Upper lobe of left lung (tissue), 6 donors: ENCODE data around the gene STRIP1. TPM values are rescaled to one million over a fixed set of nuclear protein-coding genes. Genes with fewer than 3 reads are reported as not detected.

ENCODE experiments used
- ATAC-seq, 2 donors: fragments of 200-7000 bp; cut with Tn5 transposase; one replicate each; pipeline ENCODE4 v1.9.1; 2022; ENCODE audit warnings: mild to moderate bottlenecking in 2 of 2, moderate library complexity in 2 of 2; ENCODE audit not compliant: low FRiP score in 2 of 2
- DNase-seq, 2 donors: peaks; one replicate each; pipeline ENCODE4 v3.0.0-alpha.2; 2019 to 2020
- H3K27ac ChIP-seq, 4 donors: fragments of 200-600 bp; sonication (generic); one replicate each; pipeline ENCODE4 v1.5.1; 2016 to 2019
- H3K27me3 ChIP-seq, 4 donors: fragments of 200-600 bp; sonication (generic); one replicate each; pipeline ENCODE4 v1.5.1; 2017 to 2019
- H3K36me3 ChIP-seq, 4 donors: fragments of 200-600 bp; sonication (generic); one replicate each; pipeline ENCODE4 v1.5.1; 2016 to 2019
- H3K4me1 ChIP-seq, 4 donors: fragments of 200-600 bp; sonication (generic); one replicate each; pipeline ENCODE4 v1.5.1; 2018 to 2019
- H3K4me3 ChIP-seq, 4 donors: fragments of 200-600 bp; sonication (generic); one replicate each; pipeline ENCODE4 v1.5.1; 2017 to 2019; ENCODE audit warnings: mild to moderate bottlenecking in 2 of 4, moderate library complexity in 1 of 4
- H3K9me3 ChIP-seq, 4 donors: fragments of 200-600 bp; sonication (generic); one replicate each; pipeline ENCODE4 v1.5.1; 2018 to 2019
- EP300 ChIP-seq, 4 donors: sonication (generic); formaldehyde crosslinking; IDR thresholded peaks; one replicate each; pipeline ENCODE4 v1.5.1; 2017; ENCODE audit warnings: antibody characterized with exemption in 4 of 4, control low read depth in 2 of 4
- POLR2A ChIP-seq, 4 donors: fragments of 450-650 bp; IDR thresholded peaks; one replicate each; pipeline ENCODE4 v1.5.1; 2016 to 2017; ENCODE audit warnings: antibody characterized with exemption in 4 of 4, mild to moderate bottlenecking in 2 of 4
- POLR2AphosphoS5 ChIP-seq, 2 donors: sonication (generic); formaldehyde crosslinking; IDR thresholded peaks; one replicate each; pipeline ENCODE4 v1.5.1; 2017; ENCODE audit warnings: antibody characterized with exemption in 2 of 2
- WGBS, 2 donors: methylation state at CpG; one replicate each; pipeline ENCODE4 v1.1.5; 2017 to 2018; 5-methylcytosine and 5-hydroxymethylcytosine counted together
- total RNA-seq, 6 donors: library from RNA; depleted of rRNA in 4 of 6; stranded (reverse); fragments of >200 nt in 4 of 6; gene quantifications; one replicate each; pipeline versions ENCODE4 v1.1.0 to v1.2.1, GENCODE V29; 2016 to 2021
- TF ChIP-seq, protein P1 (sequence below), 6 experiments: fragments of 450-650 bp in 4 of 6; fragments of 200-600 bp in 2 of 6; sonication (generic) in 2 of 6; IDR thresholded peaks; one replicate each; pipeline ENCODE4 v1.5.1; 2016 to 2019; ENCODE audit warnings: antibody characterized with exemption in 6 of 6
- donor health status: DM: no; HTN: no; CAD: no; lungs with moderate emphysema.
- donor health status: DM: no; HTN: yes; CAD: no; lungs with severe emphysema.

Gene STRIP1
- total RNA-seq, 6 donors from 2014 or later = 29.2 to 62.9 (median 34.3) TPM

DNA sequence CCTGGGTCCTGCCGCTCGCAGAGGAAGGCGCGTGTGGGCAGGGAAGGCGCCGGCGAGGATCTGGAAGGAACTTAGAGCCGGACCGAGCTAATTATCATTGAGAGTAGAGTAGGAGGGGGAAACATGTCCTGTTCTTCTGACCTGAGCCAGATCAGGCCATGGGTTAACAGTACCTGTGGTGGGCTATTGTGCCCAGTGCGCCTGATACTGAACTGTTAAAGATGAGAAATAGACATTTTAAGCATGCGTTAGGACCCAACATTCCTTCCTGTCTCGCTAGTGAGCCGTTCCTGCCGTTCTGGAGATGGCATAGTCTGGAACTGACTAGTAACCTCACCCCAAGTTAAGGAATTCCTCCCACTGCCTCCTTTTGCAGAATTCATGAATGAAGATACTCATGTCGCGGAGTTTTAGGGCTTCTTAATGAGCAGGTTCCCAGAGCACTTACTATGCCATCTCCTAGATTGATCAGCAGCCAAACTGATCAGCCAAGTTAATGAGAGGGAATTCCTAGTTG lies 870 bp downstream of the STRIP1 start:
- Histone ChIP-seq H3K36me3 (peaks cover 20 to 32% (median 23%) of the 10 kb centered on the region in 4 donors), H3K27ac (peak overlapping the region; percentile 89 to 96 (median 94)), H3K27me3 (no peaks in the 10 kb centered on the region), H3K4me1 (peaks cover 12 to 38% (median 17%) of the 10 kb centered on the region in 4 donors), H3K9me3 (no peaks in the 10 kb centered on the region), H3K4me3 (peak overlapping the region; percentile 84 to 98 (median 92))
- no peak for DNase-seq
- WGBS, 2 donors = 8 to 19% methylated on average over 6 to 16 of the region's 16 CpGs
- peak in 1 of 2 donors; percentile 56 for ATAC-seq
- TF ChIP-seq POLR2AphosphoS5 (IDR thresholded peaks at IDR 0.05) (no peak), EP300 (IDR thresholded peaks at IDR 0.05) (no peak), POLR2A (IDR thresholded peaks at IDR 0.05) (no peak)
- TF ChIP-seq, protein P1, sequence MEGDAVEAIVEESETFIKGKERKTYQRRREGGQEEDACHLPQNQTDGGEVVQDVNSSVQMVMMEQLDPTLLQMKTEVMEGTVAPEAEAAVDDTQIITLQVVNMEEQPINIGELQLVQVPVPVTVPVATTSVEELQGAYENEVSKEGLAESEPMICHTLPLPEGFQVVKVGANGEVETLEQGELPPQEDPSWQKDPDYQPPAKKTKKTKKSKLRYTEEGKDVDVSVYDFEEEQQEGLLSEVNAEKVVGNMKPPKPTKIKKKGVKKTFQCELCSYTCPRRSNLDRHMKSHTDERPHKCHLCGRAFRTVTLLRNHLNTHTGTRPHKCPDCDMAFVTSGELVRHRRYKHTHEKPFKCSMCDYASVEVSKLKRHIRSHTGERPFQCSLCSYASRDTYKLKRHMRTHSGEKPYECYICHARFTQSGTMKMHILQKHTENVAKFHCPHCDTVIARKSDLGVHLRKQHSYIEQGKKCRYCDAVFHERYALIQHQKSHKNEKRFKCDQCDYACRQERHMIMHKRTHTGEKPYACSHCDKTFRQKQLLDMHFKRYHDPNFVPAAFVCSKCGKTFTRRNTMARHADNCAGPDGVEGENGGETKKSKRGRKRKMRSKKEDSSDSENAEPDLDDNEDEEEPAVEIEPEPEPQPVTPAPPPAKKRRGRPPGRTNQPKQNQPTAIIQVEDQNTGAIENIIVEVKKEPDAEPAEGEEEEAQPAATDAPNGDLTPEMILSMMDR (IDR thresholded peaks at IDR 0.05) = no peak

GRCh38 chr1:110038271-110038670 lies 3.8 kb downstream of the STRIP1 start:
- H3K9me3 ChIP-seq = no peaks in the 10 kb centered on the region
- peaks cover 12 to 32% (median 15%) of the 10 kb centered on the region in 4 donors for H3K4me1 ChIP-seq
- TF ChIP-seq POLR2AphosphoS5 (IDR thresholded peaks at IDR 0.05) = no peak
- no peak overlapping the region for H3K27ac ChIP-seq
- ATAC-seq (no peak), DNase-seq (no peak)
- 89 to 100% methylated on average over 4 to 5 of the region's 5 CpGs for WGBS, 2 donors
- no peaks in the 10 kb centered on the region for H3K27me3 ChIP-seq
- H3K4me3 ChIP-seq = no peak overlapping the region
- peaks cover 40 to 62% (median 51%) of the 10 kb centered on the region in 4 donors for H3K36me3 ChIP-seq

GRCh38 chr1:110039641-110040040 lies 5.2 kb downstream of the STRIP1 start:
- H3K4me3 ChIP-seq = no peak overlapping the region
- 81 to 88% methylated on average over 2 to 4 of the region's 4 CpGs for WGBS, 2 donors
- H3K9me3 ChIP-seq = no peaks in the 10 kb centered on the region
- ATAC-seq (no peak), DNase-seq (no peak)
- H3K4me1 ChIP-seq = peaks cover 8 to 26% (median 13%) of the 10 kb centered on the region in 4 donors
- H3K27ac ChIP-seq = no peak overlapping the region
- TF ChIP-seq, protein P1 (IDR thresholded peaks at IDR 0.05) = no peak
- no peak for TF ChIP-seq EP300 (IDR thresholded peaks at IDR 0.05)
- no peak for TF ChIP-seq POLR2AphosphoS5 (IDR thresholded peaks at IDR 0.05)
- no peak for TF ChIP-seq POLR2A (IDR thresholded peaks at IDR 0.05)
- H3K27me3 ChIP-seq = no peaks in the 10 kb centered on the region
- peaks cover 49 to 76% (median 64%) of the 10 kb centered on the region in 4 donors for H3K36me3 ChIP-seq

- Histone ChIP-seq H3K4me3 (no peak overlapping the region), H3K36me3 (peaks cover 49 to 85% (median 71%) of the 10 kb centered on the region in 4 donors), H3K27ac (no peak overlapping the region), H3K27me3 (no peaks in the 10 kb centered on the region), H3K4me1 (peaks cover 3 to 20% (median 9%) of the 10 kb centered on the region in 4 donors), H3K9me3 (no peaks in the 10 kb centered on the region)
- ATAC-seq = no peak
- 94 to 95% methylated on average over 3 to 4 of the region's 4 CpGs for WGBS, 2 donors
- TF ChIP-seq POLR2AphosphoS5 (IDR thresholded peaks at IDR 0.05) = no peak
- TF ChIP-seq EP300 (IDR thresholded peaks at IDR 0.05) = no peak
- TF ChIP-seq POLR2A (IDR thresholded peaks at IDR 0.05) = no peak
- TF ChIP-seq, protein P1 (IDR thresholded peaks at IDR 0.05) = no peak
- DNase-seq = no peak
Measured at GRCh38 chr1:110040548-110040947, 6.1 kb downstream of the STRIP1 start.

DNA sequence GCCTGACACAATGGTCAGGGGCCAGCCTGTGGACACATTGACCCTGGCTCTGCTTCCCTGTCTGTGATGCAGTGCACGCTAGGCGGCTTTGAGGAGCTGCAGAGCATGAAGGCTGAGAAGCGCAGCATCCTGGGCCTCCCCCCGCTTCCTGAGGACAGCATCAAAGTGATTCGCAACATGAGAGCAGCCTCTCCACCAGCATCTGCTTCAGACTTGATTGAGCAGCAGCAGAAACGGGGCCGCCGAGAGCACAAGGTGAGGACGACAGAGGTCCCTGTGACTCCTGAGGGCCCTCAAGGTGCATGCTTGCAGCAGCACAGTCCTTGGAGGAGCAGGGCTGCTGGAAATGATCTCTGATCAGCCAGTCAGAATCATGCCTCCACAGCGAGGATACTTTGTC lies 8.6 kb downstream of the STRIP1 start:
- DNase-seq (no peak), ATAC-seq (no peak)
- Histone ChIP-seq H3K4me1 (no peaks in the 10 kb centered on the region), H3K27ac (no peak overlapping the region), H3K36me3 (peaks cover 61 to 100% (median 94%) of the 10 kb centered on the region in 4 donors), H3K4me3 (no peak overlapping the region), H3K9me3 (no peaks in the 10 kb centered on the region), H3K27me3 (no peaks in the 10 kb centered on the region)
- 98% methylated on average over 9 to 10 of the region's 10 CpGs for WGBS, 2 donors
- TF ChIP-seq POLR2A (IDR thresholded peaks at IDR 0.05) (no peak), POLR2AphosphoS5 (IDR thresholded peaks at IDR 0.05) (no peak), EP300 (IDR thresholded peaks at IDR 0.05) (no peak)
- TF ChIP-seq, protein P1 (IDR thresholded peaks at IDR 0.05) = no peak
